SKM-1 (cell line): ENCODE measurements around the gene LCMT1.
"Not testable (repeated sequence)": the region's sequence is repeated elsewhere in the genome, so short reads cannot be mapped to it uniquely, and the experiment has no call there.

ENCODE experiments used
- DNase-seq: peaks from one replicate; lab custom pipeline; 2025; ENCODE audit not compliant: unreplicated experiment; lab: John Stamatoyannopoulos, UW

LCMT1 gene

DNA sequence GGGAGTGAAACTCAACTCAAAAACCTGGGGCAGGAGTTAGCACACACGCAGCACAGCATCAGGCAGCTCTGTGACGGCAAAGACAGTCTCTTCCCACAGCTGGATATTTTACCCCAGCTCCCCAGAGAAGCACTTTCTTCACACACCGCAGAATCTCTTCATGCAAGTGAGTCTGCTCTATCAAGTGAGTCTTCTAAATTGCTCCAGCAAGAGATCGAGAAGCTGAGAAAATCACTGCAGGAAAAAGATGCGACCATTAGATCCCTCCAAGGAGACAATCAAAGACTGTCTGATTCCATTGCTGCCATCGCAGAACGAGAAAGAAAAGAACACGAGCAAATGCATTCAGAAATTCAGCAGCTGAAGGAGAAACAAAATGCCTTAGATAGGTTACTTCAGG lies 16.9 kb upstream of the LCMT1 start:
- DNase-seq: no peak

DNA sequence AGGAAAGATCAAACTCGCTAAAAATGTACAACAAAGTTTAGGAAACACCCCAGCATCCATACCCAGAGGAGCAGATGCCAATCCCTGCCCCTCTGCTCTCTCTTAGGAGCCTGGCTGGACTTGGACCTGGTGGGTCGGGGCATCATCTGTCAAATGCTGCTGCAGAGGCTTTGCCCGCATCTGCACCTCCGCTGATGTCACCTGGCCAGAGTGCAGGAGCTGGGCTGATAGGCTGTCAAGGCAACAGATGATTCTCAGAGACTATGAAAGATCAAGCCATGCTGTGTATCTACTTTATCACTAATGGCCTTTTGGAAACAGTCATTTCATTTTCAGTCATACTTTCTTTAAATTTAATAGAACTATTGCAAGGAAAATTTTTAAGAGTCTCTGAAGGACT lies 15.9 kb upstream of the LCMT1 start:
- no peak for DNase-seq

DNA sequence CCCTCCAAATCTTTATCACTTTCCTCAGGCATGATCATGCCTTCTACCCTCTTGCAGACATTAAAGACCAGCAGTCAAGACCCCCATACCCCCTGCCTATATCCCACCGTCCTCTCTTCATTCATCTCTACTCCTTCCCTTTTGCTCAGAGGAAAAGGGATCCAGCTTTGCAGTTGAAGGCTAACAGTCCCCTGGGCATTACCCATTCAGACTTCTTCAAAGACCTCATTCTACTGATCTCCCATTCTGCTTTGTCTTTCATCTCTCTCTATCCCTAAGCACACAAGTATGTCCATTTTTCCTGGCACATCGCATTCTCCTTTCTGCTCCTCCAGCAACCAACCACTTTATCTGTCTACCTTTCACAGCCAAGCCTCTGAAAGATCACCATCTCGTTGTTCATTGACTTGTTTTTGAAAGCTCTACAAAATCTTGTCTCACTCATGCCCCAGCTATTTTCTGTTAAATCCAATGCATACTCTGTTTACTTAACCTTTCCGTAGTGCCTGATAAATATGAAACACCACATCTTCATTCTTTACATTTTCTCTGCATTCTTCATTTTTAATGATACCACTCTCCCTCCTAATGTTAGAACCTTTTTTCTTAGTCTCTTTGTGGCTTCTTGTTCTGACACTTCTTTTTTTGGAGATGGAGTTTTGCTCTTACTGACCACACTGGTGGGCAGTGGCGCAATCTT lies 14.1 kb upstream of the LCMT1 start:
- no peak for DNase-seq

DNA sequence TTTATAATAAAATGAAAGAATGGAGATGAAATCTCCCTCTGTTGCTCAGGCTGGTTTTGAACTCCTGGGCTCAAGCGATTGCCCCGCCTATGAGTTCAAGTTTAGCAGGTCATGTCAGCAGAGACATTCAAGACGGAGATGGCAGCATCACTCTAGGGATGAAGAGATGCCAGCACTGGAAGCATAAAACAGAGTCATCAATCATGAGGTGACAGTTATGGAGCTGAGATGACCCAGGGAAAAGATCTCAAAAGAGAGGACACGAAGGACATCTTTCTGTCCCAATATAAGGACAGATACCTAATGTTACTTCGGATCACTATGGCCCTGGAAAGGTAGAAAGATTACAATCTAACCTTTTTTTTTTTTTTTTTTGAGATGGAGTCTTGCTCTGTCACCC lies 11.0 kb upstream of the LCMT1 start:
- no peak for DNase-seq

DNA sequence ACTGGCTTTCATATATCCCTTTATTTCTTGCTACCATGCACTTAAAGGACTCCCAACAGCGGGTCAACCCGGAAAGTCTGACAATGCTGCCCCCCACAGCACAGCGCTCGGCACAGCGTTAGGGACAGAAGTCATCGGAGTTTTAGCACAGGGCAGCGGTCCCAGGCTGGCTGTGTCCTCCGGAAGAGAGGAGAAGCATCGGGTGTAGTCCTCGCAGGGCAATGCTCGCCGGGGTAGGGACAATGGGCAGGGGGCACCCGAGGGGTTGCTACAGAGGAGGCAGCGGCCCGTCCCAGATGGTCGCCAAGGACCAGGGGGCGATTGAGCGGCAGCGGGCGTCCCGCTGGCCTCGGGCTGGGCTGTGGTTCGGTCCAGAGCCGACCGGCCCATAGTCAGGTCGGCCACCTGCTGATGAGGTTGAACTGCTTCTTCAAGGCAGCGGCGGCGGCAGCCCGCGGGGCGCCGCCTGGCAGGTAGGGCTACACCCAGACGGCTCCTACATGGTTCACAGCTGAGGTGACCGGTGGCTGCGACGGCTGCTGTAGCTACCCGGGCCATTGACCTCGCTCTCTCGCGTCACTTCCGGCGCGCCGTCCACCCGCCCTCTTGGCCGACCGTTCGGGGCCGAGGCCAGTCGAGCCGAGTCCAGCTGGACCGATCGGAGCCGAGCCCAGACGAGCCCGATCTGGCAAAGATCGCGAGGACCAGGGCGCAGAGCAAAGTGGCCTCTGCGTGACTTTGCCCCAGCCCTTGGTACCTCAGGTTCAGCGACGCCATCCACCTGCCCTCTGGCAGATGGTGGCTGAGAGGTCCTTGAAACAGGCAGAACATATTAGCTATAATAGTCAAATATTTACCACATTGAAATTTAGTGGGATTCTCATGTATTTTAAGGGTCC lies 4.7 kb upstream of the LCMT1 start:
- peak; percentile 56 for DNase-seq

DNA sequence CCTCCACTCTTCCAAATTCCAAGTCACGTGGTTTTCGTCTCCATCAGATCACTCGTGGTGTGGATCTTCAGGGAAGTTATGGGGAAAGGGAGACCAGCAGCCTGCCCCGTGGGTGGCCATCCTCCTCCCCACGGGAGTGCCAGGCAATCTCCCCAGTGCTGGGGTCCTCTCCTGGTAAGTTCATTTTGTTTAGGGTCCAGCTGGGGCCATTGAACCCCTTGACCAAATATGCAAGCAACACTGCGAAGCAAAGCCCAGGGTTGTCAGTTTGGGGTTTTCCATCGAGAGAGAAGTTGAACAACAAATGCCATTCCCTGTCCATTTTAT lies 4.1 kb upstream of the LCMT1 start:
- DNase-seq: no peak

DNA sequence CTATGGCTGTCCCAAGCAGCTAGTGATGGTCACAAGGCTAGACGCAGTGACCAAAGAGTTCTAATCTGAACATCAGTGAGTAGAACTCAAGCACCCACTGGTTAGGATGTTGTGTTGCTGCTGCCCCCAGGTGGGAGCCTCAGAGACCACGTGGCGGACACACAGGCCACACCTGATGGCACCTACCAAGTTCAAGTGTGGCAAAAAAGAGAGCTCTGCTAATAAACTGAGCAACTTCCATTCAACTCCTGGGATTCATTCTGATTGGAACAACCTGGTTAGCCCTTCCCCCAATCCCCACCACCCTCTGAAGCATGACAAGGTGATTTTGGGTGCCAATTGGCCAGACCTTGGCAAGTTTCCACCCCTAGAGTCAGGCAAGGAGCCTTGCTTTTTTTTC lies 3.5 kb upstream of the LCMT1 start:
- no peak for DNase-seq

DNA sequence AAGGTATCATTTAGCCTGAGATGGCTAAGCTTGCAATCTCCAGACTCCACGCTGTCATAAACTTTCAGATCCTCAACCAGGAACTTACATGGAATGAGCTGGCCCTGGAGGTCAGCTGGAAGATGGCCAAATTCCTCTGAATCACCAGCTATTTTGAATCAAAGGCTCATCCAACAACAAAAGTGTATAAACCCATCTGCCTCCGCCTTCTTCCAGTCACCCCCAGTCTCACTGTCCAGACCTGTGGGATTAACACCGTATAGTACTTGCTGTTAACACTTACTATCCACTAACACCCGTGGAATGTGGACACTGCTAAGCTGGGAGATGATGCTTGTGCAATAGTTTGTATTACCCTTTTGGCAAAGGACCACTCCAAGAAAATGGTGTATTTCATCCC lies 1.9 kb upstream of the LCMT1 start:
- DNase-seq: no peak

DNA sequence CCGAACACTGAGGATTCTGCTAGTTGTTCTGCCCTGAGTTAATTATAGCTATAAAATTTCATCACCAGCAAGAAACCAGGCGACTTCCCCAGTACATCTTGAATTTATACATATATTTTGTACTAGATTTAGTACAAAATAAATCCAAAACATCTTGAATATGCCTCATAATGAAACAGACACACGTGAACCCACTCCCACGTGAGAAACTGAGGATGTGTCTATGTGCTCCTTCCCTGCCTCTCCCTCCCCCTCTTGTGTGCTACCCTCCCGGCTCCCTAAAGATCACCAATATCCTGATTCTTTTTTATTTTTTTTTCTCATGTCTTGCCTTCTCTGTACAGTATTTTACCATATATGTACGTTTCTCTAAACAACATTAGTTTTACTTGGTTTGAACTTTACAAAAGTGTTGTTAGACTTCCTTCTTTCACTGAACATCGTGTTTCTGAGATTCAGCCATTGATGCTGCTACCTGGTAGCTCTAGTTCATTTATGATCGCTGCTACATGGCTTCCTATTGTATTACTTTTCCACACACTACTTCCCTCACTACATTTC lies 1.1 kb upstream of the LCMT1 start:
- no peak for DNase-seq

DNA sequence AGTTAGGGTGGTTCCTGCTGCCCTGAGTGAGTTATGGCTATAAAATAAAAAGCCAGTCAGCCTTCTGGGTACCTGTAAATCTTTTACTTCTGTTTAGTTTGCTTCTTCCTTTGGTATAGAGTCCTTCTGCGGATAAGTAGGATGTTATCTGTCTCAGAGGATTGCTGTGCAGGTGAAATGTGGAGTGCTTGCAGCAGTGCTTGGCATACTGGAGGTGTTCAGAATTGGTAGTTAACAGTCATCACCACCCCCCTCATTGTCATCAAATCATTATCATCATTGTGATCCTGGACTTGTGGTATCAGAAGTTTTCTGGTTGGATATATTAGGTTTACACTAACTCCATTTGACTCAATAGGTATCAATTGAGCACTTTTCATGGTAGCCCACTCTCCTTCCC lies 2.6 kb downstream of the LCMT1 start:
- DNase-seq: no peak

DNA sequence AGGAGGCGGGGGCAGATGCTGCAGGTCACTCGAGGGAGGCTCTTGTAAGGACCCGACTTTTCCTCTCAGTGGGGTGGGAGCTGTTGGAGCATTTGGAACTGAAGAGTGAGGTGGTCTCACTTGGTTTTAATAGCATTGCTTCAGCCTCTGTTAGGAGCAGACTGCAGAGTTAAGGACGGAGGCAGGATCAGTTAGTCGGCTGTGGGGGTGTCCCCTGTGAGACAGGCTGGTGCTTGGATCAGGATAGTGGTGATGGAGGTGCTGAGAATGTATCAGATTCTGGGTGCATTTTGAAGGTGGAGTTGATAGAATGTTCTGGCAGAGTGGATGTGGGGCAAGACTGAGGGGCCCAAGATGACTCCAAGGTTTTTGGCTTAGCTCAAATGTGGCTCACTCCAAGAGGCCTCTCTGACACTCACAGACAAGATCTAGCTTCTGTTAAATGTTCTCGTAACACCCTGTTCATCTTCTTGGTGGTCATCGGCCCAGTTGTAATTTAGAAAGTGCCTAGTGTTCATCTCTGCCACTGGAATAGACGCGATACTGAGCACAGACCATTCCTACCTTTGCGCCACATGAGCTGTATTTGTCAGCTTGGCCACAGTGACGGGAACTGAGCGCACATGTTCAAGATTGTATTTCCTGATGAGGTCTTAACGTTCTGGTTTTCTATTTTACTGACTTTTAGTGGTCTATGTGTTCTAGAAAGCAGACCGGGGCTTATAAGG lies 7.5 kb downstream of the LCMT1 start:
- no peak for DNase-seq

DNA sequence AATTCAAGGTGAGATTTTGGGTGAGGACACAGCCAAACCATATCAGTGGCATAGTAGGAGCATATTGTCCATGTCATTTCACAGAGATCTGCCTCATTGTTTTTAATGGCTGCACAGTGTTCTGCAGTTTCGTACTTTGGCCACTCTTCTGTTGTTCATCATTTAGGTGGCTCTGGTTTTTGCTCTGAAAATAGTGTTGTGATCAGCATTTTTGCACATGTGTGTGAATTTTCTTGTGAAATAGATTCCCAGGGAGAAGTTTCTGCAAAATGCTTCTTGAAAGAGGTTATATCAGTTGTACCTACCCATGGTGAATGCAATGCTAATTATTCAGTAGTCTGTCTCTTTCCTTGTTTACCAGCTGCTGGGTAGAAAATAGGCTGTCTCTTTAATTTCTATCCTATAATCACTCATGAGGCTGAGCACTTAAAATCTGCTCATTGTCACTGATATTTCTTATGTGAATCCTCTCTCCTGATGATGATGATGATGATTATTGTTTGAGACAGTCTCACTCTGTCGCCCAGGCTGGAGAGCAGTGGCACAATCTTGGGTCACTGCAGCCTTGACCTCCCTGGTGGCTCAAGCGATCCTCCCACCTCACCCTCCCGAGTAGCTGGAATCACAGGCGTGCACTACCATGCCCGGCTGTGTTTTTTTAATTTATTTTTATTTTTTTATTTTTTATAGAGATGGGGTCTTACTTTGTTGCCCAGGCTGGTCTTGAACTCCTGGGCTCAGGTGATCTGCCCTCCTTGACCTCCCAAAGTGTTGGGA lies 10.5 kb downstream of the LCMT1 start:
- no peak for DNase-seq

DNA sequence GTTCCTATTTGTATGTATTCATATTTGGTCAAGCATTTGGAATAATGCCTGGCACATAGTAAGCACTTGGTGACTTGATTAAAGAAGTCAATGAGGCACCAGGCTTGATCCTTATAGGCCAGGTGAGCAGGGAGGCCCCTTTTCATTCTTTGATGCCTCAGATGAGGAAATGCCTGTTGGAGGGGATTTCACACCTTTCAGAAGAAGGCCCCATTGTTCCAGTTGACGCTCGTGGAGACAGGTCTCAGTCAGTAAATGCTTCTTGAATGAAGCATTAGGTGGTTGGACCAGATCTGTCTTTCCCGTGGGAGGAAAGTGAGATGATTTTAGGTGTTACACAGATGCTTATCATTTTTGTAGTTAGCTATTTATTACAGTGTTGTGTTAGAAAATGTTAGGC lies 13.0 kb downstream of the LCMT1 start:
- no peak for DNase-seq

DNA sequence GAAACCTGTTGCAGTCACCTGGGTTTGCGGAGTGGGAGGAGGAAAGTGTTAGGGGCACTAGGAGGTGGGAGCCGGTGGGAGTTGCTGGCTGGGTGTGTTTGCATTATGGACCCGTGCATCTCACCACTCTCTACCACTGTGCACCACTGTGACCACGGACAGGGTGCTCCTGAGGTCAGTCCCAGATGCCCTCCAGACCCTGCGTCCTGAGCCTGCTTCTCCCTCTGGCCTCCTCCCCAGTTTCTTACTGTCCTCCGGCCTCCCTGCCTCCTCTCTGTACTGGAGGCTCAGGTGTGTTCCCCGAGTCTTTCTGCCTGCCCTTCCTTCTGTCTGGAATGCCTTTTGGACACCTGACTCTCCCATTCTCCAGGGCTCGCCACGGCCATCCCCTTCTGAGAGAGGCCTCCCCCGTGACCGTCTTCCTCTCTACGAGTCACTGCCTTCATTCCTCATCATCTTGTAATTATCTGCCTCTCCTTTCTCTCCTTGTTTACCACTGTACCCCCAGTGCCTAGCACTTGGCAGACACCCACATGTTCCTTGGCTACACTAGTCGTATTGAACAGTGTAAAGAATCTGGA lies 14.6 kb downstream of the LCMT1 start:
- DNase-seq: not testable (repeated sequence)

DNA sequence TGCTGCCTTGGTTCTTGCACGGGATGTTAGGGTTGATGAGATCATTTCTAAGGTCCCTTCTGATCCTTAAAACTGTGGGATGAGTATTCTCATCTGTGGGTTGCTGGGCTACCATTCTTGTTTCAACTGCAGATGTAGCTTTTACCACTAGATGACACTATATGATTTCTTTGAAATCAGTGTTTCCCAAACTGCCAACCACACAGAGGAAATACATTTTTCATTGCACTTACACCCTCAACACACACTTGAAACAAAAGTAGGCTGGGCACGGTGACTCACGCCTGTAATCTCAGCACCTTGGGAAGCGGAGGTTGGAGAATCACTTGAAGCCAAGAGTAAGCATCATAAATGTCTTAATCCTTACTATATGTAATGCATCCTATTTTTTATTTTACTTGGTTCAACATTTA lies 15.3 kb downstream of the LCMT1 start:
- DNase-seq: peak; percentile 37

DNA sequence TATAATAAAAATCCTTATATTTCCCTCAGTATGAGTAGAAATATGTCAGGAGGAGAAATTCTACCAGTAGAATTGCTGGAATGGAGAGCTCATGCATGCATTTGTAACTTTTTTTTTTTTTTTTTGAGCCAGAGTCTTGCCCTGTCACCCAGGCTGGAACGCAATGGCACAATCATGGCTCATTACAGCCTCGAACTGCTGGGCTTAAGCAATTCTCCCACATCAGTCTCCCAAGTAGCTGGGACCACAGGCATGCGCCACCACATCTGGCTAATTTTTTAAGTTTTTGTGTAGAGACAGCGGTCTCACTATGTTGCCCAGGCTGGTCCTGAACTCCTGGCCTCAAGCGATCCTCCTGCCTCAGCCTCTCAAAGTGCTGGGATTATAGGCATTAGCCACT lies 21.2 kb downstream of the LCMT1 start:
- DNase-seq: not testable (repeated sequence)

DNA sequence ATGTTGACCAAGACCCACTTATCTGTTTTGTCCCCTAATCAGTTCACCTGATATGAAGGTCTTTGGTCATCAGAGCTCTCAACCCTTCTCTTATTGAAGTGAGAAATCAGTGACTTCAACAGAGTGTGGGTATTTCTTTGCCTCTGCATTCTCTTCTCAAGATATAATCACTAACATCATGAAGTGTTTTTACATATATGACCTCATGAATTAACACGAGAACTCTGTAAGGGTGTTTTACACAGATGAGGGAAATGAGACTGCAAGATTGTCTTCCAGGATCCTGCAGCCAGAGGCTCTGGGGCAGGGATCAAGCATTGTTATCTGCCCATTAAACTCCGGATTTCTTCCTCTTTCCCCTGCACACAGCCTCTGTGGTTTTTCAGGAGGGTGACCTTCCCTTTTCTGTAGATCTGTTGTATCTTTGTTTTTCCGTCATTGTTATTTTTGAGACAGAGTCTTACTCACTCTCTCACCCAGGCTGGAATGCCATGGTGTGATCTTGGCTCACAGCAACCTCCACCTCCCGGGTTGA lies 22.7 kb downstream of the LCMT1 start:
- DNase-seq: no peak

DNA sequence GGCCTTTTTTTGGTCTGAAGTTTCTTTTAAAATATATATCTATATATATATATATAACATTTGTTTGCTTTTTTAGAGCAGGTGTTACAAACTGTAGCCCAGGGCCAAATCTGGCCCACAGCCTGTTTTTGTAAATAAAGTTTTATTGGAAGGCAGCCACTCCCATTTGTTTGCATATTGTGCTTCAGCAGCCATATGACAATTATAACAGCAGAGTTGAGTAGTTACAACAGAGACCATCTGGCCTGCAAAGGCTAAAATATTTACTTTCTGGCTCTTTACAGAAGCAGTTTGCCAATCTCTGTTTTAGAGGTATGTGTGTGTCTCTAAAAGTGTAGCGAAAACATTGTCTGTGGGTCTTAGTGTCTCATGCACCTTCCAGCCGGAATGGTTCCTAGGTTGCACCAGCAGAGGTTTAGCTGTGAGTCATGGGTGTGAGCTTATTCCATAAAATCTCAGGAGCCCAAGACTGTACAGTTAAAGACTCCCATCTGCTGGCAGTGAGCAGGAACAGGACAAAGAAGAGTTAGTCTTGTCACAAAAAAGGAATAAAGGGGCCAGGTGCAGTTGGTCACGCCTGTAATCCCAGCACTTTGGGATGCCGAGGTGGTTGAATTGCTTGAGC lies 23.8 kb downstream of the LCMT1 start:
- DNase-seq: no peak

DNA sequence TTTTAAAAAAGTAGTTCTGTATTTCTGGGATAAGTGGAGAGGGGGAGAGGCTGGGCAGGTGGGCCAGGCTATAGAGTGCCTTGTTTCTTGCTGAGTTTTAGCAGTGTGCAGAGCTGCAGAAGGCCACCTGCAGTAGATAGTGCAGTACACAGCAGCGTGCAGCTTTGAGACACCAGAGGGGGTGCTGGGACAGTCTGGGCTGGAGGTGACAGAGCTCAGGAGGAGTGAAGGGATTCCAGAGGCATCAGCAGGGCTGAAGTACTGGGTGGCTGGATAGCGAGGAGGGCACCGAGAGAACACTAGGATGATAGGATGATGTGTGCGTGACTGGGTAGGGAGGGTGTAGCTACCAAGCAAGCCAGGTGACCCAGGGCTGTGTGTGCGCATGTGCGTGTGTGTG lies 26.6 kb downstream of the LCMT1 start:
- DNase-seq: no peak

DNA sequence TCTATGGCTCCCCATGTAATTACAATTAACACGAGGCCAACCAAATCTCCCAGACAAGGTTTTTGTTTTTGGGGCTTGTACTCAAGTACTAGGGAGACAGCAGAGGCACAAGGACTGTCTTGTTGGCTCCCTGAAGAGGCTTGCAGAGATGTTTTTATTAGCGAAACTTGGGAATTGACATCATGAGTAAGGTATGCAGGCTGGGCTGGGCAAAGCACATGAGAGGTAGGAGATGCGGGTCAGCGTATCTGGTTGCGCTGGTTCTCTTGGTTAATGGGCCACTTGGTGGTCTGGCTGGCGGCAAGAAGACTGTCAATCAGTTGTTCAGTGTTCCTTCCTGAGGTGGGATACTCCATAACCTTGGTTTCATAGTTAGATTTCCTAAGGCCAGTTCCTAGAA lies 28.9 kb downstream of the LCMT1 start:
- no peak for DNase-seq
